ENCODE results near the gene KLF13. TPM values are rescaled to one million over a fixed set of nuclear protein-coding genes. Genes with fewer than 3 reads are reported as not detected.

The KLF13 gene
- total RNA-seq, 1 experiment from 2014 or later = 47.2 TPM

DNA sequence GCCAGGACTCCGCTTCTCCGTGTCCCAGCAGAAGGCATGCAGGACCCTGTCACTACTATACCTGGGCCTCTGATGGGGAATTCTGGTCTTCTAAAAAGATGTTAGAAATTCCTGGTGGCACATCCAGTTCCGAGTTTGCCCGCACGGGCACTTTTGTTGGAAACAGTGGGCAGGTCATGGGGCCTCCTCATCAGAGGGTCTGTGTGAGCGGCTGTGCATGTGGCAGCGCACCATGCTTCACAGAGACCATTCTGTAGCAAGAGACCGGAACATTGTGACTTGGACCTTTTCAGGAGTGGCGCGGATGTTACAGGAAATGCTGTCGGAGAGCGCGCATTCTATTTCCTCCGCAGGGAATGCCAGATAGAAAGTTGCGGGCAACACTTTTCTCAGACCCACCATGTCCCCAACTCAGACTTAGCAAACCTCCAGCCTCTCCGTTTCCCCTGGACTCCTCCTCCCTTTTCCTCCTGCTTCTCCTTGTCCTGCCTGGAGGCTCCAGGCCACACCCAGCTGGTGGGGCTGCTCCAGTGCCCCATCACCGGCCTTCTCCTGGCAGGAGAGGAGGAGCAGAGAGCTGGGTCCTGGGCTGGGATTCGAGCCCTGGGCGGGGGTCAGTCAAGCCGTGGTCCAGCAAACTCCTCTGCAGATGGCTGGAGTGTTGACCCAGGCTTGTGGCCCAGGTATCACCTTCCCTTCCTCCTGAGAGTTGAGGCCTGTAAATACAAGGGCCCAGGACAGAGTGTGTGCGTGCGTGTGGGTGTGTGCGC lies 46.6 kb downstream of the KLF13 start:
- Histone ChIP-seq H3K27me3 (no peaks in the 10 kb centered on the region), H3K4me3 (no peak overlapping the region), H3K9me3 (no peaks in the 10 kb centered on the region; the same call in 1 of the 2 replicates), H3K36me3 (peaks cover 14% of the 10 kb centered on the region)
- DNase-seq = no peak

DNA sequence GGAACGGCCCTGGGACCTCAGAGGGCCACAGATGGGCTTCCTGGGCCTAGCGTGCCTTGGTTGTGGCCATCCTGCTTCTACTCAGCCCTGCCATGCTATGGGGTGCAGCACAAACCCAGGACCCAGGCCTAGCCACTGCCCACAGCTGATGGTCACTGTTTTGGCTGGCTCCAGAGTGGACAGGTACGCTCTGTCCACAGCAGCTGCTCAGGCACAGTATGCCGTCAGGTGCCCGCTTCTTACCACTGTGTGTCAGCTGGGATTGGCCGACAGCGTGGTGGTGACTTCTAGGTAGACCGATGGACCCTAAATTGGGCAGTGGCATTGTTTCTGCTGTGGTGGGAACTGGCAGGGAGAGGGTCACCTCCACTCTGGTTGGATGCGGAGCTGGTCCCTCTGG lies 47.3 kb downstream of the KLF13 start:
- DNase-seq = no peak
- H3K36me3 ChIP-seq = peaks cover 15% of the 10 kb centered on the region
- H3K4me3 ChIP-seq = no peak overlapping the region
- no peaks in the 10 kb centered on the region for H3K27me3 ChIP-seq
- H3K9me3 ChIP-seq = no peaks in the 10 kb centered on the region; the same call in 1 of the 2 replicates

DNA sequence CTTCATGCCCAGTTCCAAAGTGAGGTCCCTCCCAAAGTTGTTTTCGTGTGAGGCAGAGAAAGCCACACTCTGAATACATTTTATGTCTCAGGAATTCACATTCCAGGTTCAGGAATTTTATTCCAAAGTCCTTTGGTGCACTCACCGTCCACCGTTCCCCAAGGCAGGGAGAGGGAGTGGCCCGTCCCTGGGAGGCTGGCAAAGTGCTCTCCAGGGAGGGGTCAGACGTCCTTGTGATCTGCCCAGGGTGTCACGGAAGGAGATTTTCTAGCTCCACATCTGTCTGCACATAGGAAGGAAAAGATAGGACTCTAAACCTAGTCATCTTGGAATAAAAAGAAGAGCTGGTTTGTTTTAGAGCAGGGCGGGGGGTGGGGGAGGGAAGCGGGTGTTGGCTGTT lies 47.9 kb downstream of the KLF13 start:
- no peak overlapping the region for H3K4me3 ChIP-seq
- DNase-seq = no peak
- H3K36me3 ChIP-seq = peaks cover 14% of the 10 kb centered on the region
- no peaks in the 10 kb centered on the region for H3K27me3 ChIP-seq
- no peaks in the 10 kb centered on the region for H3K9me3 ChIP-seq

DNA sequence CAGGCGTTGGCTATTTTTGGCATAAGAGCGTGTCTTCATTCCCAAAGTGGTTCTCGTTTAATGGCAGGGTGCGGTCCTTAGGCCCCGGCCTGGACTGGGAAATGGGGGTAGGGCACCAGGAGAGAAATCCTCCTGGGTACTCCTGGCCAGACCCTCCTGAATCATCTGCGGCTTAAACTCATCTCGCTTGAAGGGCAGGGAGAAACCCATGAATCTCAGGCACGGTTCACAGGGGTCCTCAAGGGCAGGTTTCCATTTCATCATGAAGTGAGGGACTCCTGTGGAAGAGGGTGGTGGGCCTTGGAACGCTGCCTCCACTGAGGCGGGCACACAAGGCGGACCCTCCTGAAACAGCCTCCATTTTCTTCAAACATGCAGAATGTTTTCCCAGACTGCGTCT lies 48.4 kb downstream of the KLF13 start:
- H3K27me3 ChIP-seq = no peaks in the 10 kb centered on the region
- no peak for DNase-seq
- peaks cover 17% of the 10 kb centered on the region for H3K36me3 ChIP-seq
- no peaks in the 10 kb centered on the region for H3K9me3 ChIP-seq
- H3K4me3 ChIP-seq = no peak overlapping the region

DNA sequence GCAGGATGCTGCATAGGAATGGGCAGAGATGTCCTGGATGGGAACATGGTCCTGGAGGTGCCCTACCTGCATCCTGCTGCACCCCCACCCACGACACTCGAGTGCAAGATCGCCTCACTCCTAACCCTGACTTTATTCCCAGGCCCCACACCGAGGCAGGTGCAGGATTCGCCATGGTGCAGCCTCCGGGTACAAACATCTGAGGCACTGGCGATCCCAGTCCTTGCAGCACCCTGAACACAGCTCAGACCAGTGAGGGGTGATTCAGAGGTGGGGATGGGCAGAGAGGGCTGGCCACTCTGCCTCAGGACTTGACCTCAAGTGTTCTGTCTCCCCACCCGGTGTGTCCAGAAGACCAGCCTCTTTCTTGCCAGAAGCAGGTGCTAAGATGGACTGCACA lies 49.1 kb downstream of the KLF13 start:
- no peak for DNase-seq
- Histone ChIP-seq H3K4me3 (no peak overlapping the region), H3K9me3 (no peaks in the 10 kb centered on the region), H3K27me3 (no peaks in the 10 kb centered on the region), H3K36me3 (peaks cover 21% of the 10 kb centered on the region)

DNA sequence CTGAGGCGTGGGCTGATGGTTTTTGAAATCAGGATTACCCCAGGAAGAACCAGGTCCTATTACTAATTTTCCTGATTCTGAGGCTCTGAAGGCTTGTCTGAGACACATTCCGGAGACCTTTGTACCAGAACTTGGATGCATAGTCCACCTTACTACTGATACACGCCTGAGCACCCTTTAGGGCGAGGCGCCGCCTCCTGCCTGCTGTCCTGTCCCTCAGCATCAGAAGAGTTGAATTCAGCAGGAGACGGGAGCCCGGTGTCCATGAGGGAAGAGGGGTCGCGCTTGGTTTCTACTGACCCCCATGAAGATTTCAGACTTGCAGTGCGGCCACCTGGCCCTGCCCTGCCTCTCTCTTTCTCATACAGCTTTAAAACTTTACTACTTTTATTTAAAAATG lies 49.9 kb downstream of the KLF13 start:
- H3K36me3 ChIP-seq = peaks cover 21% of the 10 kb centered on the region
- H3K4me3 ChIP-seq = no peak overlapping the region
- DNase-seq = no peak
- no peaks in the 10 kb centered on the region for H3K27me3 ChIP-seq
- no peaks in the 10 kb centered on the region for H3K9me3 ChIP-seq

DNA sequence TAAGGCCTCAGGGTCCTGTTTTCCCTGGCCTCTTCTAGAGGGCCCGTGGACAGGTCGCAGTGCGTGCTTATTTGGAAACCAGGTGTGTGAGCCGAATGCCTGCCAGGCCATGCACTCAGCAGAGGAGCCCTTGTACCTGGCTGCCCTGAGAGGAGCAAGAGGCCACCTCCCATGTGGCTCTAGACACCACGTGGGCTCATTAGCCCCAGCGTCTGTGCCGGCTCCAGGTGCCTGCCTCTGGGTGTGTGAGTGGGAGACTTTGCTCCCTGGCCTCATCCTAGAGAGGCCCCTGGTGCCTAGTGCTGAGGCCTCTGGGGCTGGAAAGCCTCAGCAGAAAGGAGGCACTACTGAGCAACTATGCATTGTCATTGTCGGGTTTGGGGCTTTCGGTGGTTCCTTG lies 50.4 kb downstream of the KLF13 start:
- DNase-seq = no peak
- Histone ChIP-seq H3K27me3 (no peaks in the 10 kb centered on the region), H3K4me3 (no peak overlapping the region), H3K36me3 (peaks cover 21% of the 10 kb centered on the region), H3K9me3 (no peaks in the 10 kb centered on the region)

DNA sequence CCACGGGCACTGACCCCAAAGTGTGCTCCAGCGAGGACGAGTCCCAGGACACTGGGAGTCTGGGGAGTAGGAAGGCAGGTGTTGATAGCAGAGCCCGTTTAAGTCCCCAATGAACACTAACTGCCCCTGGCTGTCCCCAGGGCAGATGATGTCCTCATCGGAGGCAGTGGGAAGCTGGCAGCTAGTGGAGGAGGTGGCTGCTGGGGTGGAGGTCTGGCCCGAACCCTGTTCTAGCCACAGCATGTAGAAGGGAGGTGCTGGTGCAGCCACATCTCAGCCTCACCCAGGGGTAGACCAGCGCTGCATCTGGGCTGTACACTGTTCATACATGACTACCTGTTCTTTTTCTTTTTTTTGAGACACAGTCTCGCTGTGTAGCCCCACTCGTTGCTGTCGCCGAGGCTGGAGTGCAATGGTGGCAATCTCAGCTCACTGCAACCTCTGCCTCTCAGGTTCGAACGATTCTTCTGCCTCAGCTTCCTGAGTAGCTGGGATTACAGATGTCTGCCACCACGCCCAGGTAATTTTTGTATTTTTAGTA lies 51.8 kb downstream of the KLF13 start:
- peaks cover 11% of the 10 kb centered on the region for H3K36me3 ChIP-seq
- DNase-seq = no peak
- no peaks in the 10 kb centered on the region for H3K9me3 ChIP-seq
- no peaks in the 10 kb centered on the region for H3K27me3 ChIP-seq
- no peak overlapping the region for H3K4me3 ChIP-seq

DNA sequence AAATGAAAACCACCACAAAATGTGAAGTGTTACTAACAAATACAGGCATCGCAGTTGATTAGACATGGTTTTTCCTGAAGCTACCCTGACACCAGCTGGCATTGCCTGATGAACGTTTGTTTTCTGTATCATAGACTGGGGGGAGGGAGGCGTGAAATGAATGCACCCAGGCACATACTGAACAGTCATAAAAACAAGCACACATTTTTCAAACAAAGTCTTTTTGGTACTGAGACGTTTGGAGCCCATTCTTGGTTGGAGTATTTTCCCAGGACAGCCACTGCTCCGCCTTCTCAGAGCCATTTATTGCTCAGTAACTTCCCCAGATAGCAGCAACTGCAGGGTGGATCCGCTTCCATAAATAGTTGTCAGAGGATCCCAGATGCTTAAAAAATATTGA lies 52.4 kb downstream of the KLF13 start:
- no peak for DNase-seq
- Histone ChIP-seq H3K9me3 (no peaks in the 10 kb centered on the region), H3K4me3 (no peak overlapping the region), H3K27me3 (no peaks in the 10 kb centered on the region), H3K36me3 (peaks cover 11% of the 10 kb centered on the region)

DNA sequence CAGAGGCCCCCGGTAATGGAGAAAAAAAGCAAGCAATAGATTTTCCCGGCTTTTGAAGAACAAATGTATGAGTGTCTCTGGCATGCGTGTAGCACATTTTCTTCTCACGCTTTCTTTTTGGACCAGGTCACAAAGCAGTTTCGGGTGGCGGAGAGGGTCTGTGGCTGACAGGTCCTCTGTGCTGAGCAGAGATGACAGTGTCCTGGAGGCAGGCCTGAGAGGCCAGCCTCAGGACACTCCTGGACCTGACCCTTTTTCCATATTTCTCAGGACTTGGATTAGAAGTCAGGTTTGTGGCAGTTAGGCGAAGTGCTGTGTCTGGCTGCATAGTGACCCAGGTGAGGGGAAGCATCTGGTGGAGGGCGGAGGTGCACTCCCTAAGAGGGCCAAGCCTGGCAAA lies 52.9 kb downstream of the KLF13 start:
- Histone ChIP-seq H3K36me3 (peaks cover 11% of the 10 kb centered on the region), H3K27me3 (no peaks in the 10 kb centered on the region), H3K4me3 (no peak overlapping the region), H3K9me3 (no peaks in the 10 kb centered on the region)
- no peak for DNase-seq

DNA sequence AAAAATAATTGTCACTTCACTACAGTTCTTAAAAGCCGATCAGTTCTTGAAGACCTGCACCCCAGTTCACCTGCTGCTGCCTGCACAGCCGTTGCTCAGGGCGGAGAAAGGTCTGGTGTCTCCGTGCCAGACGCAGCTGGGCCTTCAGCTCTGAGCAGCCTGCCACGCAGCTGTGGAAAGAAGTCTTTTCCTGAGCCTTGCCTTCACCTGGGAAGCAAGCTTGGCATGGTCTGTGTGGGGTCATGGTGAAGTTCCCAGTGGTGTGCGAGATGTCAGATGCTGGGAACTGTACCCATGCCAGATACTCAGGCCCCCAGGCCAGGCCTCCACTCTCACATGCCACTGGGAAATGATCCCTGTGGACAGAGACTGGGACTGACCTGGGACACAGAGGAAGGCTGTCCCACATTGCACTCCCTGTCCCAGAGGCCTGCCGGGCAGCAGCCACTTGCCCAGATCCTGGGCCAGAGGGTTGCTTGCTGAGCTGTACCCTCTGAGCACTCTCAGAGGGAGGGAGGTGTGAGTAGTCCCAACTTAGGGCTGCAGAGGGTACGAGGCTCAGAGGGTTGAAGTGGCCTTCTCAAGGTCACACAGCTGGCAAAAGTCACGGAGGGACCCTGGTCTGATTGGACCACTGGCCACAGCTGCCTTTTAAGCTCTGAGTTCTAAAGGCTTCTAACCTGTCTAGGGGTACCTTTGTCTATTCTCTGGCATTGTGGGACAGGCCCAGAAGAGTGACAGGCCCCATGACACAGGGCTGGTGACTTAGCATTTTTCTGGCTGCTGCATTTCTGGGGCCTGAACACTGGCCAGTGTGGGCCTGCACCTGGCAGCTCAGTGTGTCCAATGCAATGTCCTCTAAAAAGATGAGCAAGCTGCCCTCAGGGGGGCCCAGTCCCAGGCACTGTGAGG lies 55.4 kb downstream of the KLF13 start:
- Histone ChIP-seq H3K36me3 (peaks cover 11% of the 10 kb centered on the region), H3K9me3 (no peaks in the 10 kb centered on the region)

DNA sequence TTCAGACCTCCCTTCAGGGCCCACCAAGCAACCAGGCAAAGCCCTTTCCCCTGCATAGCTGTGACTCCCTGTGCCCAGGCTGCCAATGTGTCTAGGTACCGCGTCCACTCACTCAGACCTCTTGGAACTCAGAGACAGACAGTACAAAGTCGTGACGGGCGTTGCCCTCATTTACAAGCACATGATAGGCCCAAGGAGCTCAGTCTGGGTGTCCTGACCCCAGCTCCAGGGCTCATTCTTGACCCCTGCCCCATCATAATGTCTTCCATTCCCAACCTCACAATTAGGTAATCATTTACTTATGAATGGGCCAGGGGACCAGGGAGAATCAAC lies 56.0 kb downstream of the KLF13 start:
- Histone ChIP-seq H3K4me3 (no peak overlapping the region), H3K36me3 (peaks cover 11% of the 10 kb centered on the region), H3K9me3 (no peaks in the 10 kb centered on the region), H3K27me3 (no peaks in the 10 kb centered on the region)
- DNase-seq = no peak

More for the DNA sequence above, 55.4 kb downstream of the KLF13 start:
- no peak for DNase-seq
- Histone ChIP-seq H3K4me3 (no peak overlapping the region), H3K27me3 (no peaks in the 10 kb centered on the region)

DNA sequence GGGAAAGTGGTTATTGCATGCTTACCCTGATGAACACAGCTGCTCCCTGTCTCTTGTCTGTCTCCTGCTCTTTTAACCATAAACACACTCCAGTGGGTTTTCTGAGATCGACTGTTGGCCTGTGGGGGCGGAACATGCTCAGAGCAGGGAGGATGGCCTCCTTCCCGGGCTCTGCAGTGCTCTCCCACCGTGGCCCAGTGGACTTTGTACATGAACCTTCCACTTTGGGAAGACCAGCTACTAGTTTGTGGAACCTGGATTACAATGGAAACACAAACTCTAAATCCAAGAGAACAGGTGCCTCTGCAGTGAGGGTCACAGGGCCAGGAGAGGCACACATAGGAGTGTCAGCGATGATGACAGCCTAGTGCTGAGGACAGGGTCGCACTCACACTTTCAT lies 56.5 kb downstream of the KLF13 start:
- Histone ChIP-seq H3K4me3 (no peak overlapping the region), H3K9me3 (no peaks in the 10 kb centered on the region), H3K36me3 (peaks cover 11% of the 10 kb centered on the region), H3K27me3 (no peaks in the 10 kb centered on the region)
- no peak for DNase-seq

DNA sequence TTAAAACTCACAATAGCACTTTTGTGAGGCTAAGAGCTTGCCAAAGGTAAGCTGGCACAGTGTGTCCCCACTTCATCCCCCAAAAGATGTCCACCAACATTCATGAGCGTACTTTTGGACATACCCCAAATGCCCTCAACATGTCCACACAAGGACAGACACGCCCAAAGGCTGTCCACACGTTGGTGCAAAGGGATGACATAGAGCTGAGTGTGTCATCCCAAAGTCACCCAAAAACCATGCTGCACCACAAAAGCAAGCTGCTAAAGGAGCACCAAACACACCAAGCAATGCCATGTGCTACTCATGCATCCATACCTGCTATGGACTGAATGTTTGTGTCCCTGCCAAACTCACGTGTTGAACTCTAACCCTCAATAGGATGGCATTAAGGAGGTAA lies 57.9 kb downstream of the KLF13 start:
- Histone ChIP-seq H3K27me3 (no peaks in the 10 kb centered on the region), H3K36me3 (peaks cover 7% of the 10 kb centered on the region), H3K4me3 (no peak overlapping the region), H3K9me3 (no peaks in the 10 kb centered on the region)
- DNase-seq = no peak

DNA sequence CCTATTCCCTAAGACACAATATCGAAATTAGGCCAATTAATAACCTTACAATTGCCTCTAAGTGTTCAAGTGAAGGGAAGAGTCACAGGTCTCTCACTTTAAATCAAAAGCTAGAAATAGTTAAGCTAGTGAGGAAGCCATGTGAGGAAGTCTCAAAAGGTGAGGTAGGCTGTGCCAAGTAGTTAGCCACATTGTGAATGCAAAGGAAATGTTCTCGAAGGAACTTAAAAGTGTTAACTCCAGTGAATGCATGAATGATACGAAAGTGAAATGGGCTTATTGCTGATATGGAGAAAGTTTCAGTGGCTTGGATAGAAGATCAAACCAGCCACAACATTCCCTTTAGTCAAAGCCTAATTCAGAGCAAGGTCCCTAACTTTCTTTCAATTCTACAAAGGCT lies 59.1 kb downstream of the KLF13 start:
- Histone ChIP-seq H3K4me3 (no peak overlapping the region), H3K36me3 (no peaks in the 10 kb centered on the region), H3K27me3 (no peaks in the 10 kb centered on the region), H3K9me3 (no peaks in the 10 kb centered on the region; the same call in 1 of the 2 replicates)
- DNase-seq = no peak

DNA sequence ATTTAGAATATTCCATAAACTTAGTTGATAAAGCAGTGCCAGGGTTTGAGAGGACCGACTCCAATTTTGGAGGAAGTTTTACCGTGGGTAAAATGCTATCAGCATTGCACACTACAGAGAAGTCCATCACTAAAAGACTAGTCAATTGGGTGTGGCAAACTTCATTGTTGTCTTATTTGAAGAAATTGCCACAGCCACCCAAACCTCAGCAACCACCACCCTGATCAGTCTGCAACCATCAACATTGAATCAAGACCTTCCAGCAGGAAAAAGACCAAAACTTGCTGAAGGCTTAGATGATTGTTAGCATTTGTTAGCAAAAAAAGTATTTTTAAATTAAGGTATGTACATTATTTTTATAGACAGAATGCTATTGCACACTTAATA lies 60.5 kb downstream of the KLF13 start:
- DNase-seq = no peak

DNA sequence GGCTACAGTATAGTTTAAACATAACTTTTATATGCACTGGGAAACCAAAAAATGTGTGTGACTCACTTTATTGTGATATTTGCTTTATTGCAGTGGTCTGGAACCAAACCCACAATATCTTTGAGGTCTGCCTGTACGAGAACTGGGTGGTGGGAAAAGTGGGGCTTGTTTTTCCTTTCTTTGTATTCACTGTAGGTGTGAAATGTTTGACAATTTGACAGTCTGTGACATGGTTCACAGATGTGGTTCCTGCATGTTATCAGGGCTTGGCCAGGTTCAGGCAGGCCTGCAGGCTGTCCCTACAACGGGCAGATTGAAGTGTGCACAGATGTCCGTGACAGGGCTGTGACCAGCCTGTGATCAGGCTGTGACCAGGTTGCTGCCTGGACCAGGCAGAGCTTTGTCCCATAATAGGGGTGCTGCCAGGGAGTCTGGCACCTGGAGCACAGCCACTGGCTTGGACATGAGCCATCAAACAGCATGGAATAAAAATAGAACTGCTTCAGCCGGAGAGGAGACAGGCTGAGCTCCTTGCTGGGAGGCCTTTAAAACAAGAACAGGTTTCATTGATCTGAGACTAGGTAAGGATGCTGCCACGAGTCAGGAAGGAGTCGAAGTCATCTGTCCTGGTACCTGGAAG lies 61.0 kb downstream of the KLF13 start:
- H3K9me3 ChIP-seq = no peaks in the 10 kb centered on the region; the same call in 1 of the 2 replicates
- no peak for DNase-seq
- no peaks in the 10 kb centered on the region for H3K27me3 ChIP-seq
- H3K36me3 ChIP-seq = no peaks in the 10 kb centered on the region
- H3K4me3 ChIP-seq = no peak overlapping the region

More for the DNA sequence above, 60.5 kb downstream of the KLF13 start:
- H3K9me3 ChIP-seq = no peaks in the 10 kb centered on the region; the same call in 1 of the 2 replicates
- H3K36me3 ChIP-seq = no peaks in the 10 kb centered on the region
- no peak overlapping the region for H3K4me3 ChIP-seq
- no peaks in the 10 kb centered on the region for H3K27me3 ChIP-seq
